Measurements from ENCODE around the gene SOX2.

The SOX2 gene

DNA sequence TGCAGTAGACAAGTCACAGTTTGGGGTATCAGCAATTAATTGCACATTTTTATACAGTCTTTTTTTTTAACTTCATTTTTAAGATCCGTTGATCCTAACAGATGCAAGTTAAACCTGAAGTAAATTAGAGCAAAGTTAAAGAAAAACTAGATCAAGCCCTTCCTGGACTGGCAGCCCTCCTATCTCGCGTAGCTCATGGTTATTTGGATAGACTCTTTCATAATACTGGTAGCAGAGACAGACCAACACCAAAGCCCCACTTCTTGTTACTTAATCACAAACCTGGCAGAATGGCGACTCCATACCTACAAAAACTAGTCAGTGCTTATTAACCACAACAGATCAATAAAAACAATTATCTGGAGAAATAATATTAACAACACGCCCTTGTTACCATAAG is 26.8 kb downstream of the SOX2 start:
- ATAC-seq, result no peak
- no peak for TF ChIP-seq TCF4 (CRISPR knock-in tag; IDR thresholded peaks at IDR 0.05; ENCODE audit: borderline replicate concordance)
- TF ChIP-seq SNAI2 (CRISPR knock-in tag; IDR thresholded peaks at IDR 0.05), result no peak
- no peak for TF ChIP-seq ZFP3 (CRISPR knock-in tag; IDR thresholded peaks at IDR 0.05)
- TF ChIP-seq, protein P1, sequence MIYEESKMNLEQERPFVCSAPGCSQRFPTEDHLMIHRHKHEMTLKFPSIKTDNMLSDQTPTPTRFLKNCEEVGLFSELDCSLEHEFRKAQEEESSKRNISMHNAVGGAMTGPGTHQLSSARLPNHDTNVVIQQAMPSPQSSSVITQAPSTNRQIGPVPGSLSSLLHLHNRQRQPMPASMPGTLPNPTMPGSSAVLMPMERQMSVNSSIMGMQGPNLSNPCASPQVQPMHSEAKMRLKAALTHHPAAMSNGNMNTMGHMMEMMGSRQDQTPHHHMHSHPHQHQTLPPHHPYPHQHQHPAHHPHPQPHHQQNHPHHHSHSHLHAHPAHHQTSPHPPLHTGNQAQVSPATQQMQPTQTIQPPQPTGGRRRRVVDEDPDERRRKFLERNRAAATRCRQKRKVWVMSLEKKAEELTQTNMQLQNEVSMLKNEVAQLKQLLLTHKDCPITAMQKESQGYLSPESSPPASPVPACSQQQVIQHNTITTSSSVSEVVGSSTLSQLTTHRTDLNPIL (CRISPR knock-in tag; IDR thresholded peaks at IDR 0.05; ENCODE audit: low read depth), result no peak
- TF ChIP-seq CSDC2 (CRISPR knock-in tag; IDR thresholded peaks at IDR 0.05), result no peak
- no peak for TF ChIP-seq OSR1 (CRISPR knock-in tag; IDR thresholded peaks at IDR 0.05)
- no peak for TF ChIP-seq GLIS3 (CRISPR knock-in tag; IDR thresholded peaks at IDR 0.05)
- TF ChIP-seq BACH2 (CRISPR knock-in tag; IDR thresholded peaks at IDR 0.05; ENCODE audit: borderline replicate concordance), result no peak
- TF ChIP-seq TOX (CRISPR knock-in tag; IDR thresholded peaks at IDR 0.05; ENCODE audit: borderline replicate concordance), result no peak
- TF ChIP-seq, protein P2, sequence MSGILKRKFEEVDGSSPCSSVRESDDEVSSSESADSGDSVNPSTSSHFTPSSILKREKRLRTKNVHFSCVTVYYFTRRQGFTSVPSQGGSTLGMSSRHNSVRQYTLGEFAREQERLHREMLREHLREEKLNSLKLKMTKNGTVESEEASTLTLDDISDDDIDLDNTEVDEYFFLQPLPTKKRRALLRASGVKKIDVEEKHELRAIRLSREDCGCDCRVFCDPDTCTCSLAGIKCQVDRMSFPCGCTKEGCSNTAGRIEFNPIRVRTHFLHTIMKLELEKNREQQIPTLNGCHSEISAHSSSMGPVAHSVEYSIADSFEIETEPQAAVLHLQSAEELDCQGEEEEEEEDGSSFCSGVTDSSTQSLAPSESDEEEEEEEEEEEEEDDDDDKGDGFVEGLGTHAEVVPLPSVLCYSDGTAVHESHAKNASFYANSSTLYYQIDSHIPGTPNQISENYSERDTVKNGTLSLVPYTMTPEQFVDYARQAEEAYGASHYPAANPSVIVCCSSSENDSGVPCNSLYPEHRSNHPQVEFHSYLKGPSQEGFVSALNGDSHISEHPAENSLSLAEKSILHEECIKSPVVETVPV (CRISPR knock-in tag; IDR thresholded peaks at IDR 0.05), result no peak
- TF ChIP-seq ESRRG (CRISPR knock-in tag; IDR thresholded peaks at IDR 0.05), result no peak

DNA sequence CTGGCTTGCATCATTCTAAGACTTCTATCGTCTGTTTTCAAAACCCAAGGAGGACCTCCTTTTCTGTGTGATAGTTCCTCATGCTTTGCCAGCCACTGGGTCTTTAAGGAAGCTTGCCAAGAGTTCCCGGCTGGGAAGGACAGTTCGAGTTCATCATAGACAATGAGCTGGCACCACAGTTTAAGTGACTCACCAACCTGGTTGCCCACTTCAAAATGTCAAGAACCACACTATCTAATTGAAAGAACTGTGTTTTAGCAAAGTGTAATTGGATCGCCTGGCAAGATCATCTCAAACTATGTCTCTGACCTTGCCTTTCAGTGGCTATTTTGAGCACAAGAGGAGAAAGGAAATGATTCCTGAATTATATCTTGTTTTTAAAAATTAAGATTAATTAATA is 27.9 kb downstream of the SOX2 start:
- no peak for TF ChIP-seq ZNF8 (CRISPR knock-in tag; IDR thresholded peaks at IDR 0.05)
- TF ChIP-seq ZFP30 (CRISPR knock-in tag; IDR thresholded peaks at IDR 0.05), result no peak
- no peak for TF ChIP-seq ZC3H10 (CRISPR knock-in tag; IDR thresholded peaks at IDR 0.05)
- TF ChIP-seq, protein P1 (CRISPR knock-in tag; IDR thresholded peaks at IDR 0.05; ENCODE audit: low read depth), result no peak
- no peak for TF ChIP-seq CSDC2 (CRISPR knock-in tag; IDR thresholded peaks at IDR 0.05)
- TF ChIP-seq, protein P3, sequence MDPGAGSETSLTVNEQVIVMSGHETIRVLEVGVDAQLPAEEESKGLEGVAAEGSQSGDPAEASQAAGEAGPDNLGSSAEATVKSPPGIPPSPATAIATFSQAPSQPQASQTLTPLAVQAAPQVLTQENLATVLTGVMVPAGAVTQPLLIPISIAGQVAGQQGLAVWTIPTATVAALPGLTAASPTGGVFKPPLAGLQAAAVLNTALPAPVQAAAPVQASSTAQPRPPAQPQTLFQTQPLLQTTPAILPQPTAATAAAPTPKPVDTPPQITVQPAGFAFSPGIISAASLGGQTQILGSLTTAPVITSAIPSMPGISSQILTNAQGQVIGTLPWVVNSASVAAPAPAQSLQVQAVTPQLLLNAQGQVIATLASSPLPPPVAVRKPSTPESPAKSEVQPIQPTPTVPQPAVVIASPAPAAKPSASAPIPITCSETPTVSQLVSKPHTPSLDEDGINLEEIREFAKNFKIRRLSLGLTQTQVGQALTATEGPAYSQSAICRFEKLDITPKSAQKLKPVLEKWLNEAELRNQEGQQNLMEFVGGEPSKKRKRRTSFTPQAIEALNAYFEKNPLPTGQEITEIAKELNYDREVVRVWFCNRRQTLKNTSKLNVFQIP (CRISPR knock-in tag; IDR thresholded peaks at IDR 0.05; ENCODE audit: borderline replicate concordance, low read depth), result no peak
- no peak for TF ChIP-seq TOX (CRISPR knock-in tag; IDR thresholded peaks at IDR 0.05; ENCODE audit: borderline replicate concordance)
- no peak for TF ChIP-seq ARNTL (CRISPR knock-in tag; IDR thresholded peaks at IDR 0.05; ENCODE audit: borderline replicate concordance, low read depth)
- TF ChIP-seq BACH2 (CRISPR knock-in tag; IDR thresholded peaks at IDR 0.05; ENCODE audit: borderline replicate concordance), result no peak
- ATAC-seq, result no peak

DNA sequence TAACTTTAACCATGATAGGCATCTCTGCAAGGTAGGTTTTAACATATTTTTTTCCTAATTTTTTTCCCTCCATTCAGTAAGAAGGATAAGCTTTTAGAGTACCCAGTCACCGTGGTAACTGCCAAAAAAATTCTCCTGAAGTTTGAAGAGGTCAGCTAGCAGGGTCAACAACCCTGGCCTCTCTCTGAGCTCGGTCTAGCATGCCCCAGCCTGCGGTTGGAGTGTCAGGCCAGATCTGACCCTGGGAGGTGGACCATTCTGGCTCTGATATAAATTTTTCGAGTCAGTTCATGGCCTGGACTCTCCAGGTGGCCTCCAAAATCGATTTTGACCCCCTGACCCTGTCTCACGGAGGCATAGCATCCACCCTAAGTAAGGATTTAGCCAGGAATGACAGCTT is 29.7 kb downstream of the SOX2 start:
- ATAC-seq, result no peak
- TF ChIP-seq, protein P1 (CRISPR knock-in tag; IDR thresholded peaks at IDR 0.05; ENCODE audit: low read depth), result no peak
- no peak for TF ChIP-seq BACH2 (CRISPR knock-in tag; IDR thresholded peaks at IDR 0.05; ENCODE audit: borderline replicate concordance)
- no peak for TF ChIP-seq RARB (CRISPR knock-in tag; IDR thresholded peaks at IDR 0.05)
- no peak for TF ChIP-seq GLIS3 (CRISPR knock-in tag; IDR thresholded peaks at IDR 0.05)
- no peak for TF ChIP-seq ZNF565 (CRISPR knock-in tag; conservative IDR thresholded peaks at IDR 0.05; ENCODE audit: low read depth)

DNA sequence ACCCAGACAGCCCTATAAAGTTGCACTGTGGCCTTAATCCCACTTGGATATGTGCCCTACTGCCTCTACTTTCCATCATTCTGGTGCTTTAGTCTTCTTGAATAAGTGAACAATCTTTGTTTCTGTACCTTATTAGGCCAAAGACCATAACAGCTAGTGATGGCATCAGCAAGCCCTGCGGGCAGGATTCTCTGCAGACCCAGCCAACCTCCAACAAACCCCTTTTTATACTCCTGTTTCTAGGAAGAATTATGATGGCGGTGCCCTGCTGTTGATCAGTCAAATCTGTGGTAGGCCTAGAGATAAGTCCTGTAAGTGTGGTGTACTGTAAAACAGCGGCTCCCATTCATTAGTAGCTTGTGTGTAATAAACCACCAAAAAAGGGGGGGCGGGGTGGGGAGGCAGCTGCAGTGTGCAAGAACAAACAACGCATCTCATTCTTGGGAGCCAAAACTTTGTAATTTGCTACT is 40.5 kb downstream of the SOX2 start:
- no peak; the same call in 2 of the 3 replicates for ATAC-seq
- TF ChIP-seq TCF4 (CRISPR knock-in tag; IDR thresholded peaks at IDR 0.05; ENCODE audit: borderline replicate concordance), result peak; percentile 11; the same call in 1 of the 2 replicates
- TF ChIP-seq ARNTL (CRISPR knock-in tag; IDR thresholded peaks at IDR 0.05; ENCODE audit: borderline replicate concordance, low read depth), result no peak

DNA sequence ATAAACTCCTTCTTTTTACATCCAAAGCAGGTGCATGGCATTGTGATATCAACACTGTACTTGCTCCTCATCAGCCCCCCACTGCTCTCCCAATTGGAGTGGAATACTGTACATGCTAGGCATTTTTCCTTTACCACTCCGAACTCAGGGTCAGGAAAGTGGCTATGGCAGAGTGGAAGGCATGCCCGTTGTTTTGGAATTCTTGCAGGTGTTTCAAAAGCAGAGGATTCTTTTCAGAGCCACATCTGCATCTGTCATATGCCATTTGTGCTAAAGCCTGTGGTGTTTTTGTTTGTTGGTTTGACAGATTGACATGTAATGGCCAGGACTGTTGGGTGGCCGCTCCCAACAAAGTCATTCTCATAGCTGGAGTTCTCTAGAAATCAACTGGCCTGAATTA is 41.7 kb downstream of the SOX2 start:
- no peak for ATAC-seq
- TF ChIP-seq BACH2 (CRISPR knock-in tag; IDR thresholded peaks at IDR 0.05; ENCODE audit: borderline replicate concordance) (no peak), ZFP30 (CRISPR knock-in tag; IDR thresholded peaks at IDR 0.05) (no peak), GLIS3 (CRISPR knock-in tag; IDR thresholded peaks at IDR 0.05) (no peak), TOX (CRISPR knock-in tag; IDR thresholded peaks at IDR 0.05; ENCODE audit: borderline replicate concordance) (no peak)
- TF ChIP-seq, protein P4, sequence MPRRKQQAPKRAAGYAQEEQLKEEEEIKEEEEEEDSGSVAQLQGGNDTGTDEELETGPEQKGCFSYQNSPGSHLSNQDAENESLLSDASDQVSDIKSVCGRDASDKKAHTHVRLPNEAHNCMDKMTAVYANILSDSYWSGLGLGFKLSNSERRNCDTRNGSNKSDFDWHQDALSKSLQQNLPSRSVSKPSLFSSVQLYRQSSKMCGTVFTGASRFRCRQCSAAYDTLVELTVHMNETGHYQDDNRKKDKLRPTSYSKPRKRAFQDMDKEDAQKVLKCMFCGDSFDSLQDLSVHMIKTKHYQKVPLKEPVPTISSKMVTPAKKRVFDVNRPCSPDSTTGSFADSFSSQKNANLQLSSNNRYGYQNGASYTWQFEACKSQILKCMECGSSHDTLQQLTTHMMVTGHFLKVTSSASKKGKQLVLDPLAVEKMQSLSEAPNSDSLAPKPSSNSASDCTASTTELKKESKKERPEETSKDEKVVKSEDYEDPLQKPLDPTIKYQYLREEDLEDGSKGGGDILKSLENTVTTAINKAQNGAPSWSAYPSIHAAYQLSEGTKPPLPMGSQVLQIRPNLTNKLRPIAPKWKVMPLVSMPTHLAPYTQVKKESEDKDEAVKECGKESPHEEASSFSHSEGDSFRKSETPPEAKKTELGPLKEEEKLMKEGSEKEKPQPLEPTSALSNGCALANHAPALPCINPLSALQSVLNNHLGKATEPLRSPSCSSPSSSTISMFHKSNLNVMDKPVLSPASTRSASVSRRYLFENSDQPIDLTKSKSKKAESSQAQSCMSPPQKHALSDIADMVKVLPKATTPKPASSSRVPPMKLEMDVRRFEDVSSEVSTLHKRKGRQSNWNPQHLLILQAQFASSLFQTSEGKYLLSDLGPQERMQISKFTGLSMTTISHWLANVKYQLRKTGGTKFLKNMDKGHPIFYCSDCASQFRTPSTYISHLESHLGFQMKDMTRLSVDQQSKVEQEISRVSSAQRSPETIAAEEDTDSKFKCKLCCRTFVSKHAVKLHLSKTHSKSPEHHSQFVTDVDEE (CRISPR knock-in tag; IDR thresholded peaks at IDR 0.05), result no peak
- TF ChIP-seq, protein P2 (CRISPR knock-in tag; IDR thresholded peaks at IDR 0.05), result no peak
